ENCODE data around the gene RNPEPL1. TPM values are rescaled to one million over a fixed set of nuclear protein-coding genes. Genes with fewer than 3 reads are reported as not detected.

The RNPEPL1 gene
- total and polyA plus RNA-seq, 3 donors from 2014 or later: 28.9 to 48.5 (median 39.1) TPM

DNA sequence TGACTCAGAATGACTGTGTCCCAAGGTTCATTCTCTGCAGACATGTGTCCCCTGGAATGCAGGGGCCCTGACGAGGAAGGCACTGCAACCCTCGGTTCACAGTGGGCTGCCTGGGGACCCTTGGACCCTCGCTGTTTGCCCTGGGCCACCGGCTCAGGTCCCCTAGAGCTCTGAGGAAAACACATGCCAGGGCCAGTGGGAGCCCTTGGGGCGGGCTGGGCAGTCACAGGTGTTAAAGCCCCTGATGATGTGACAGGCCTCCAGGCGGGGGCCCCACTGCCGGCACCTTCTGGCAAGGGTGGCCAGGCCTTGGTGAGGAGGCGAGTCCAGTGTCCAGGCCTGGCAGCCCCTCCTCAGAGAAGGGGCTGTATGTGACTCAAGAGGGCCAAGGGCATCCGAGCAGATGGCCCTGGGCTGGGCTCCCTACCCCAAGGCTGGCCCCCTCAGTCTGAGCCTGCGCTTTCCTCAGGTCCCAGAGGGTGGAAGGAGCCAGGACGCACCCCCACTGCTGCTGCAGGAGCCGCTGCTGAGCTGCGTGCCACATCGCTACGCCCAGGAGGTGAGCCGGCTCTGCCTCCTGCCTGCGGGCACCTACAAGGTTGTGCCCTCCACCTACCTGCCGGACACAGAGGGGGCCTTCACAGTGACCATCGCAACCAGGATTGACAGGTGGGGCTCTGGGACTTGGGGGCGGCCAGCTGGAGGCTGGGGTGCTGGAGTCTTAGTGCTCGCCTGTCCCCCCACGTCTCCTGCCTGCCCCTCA is 29.3 kb downstream of the RNPEPL1 start:
- whole genome bisulfite sequencing, 2 donors: 94 to 96% methylated on average over 9 to 20 of the region's 22 CpGs
- TF ChIP-seq, protein P1, sequence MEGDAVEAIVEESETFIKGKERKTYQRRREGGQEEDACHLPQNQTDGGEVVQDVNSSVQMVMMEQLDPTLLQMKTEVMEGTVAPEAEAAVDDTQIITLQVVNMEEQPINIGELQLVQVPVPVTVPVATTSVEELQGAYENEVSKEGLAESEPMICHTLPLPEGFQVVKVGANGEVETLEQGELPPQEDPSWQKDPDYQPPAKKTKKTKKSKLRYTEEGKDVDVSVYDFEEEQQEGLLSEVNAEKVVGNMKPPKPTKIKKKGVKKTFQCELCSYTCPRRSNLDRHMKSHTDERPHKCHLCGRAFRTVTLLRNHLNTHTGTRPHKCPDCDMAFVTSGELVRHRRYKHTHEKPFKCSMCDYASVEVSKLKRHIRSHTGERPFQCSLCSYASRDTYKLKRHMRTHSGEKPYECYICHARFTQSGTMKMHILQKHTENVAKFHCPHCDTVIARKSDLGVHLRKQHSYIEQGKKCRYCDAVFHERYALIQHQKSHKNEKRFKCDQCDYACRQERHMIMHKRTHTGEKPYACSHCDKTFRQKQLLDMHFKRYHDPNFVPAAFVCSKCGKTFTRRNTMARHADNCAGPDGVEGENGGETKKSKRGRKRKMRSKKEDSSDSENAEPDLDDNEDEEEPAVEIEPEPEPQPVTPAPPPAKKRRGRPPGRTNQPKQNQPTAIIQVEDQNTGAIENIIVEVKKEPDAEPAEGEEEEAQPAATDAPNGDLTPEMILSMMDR (IDR thresholded peaks at IDR 0.05): no peak
- TF ChIP-seq POLR2A (IDR thresholded peaks at IDR 0.05): no peak
- H3K4me1 ChIP-seq: peaks cover 22% of the 10 kb centered on the region
- H3K27me3 ChIP-seq: no peaks in the 10 kb centered on the region
- no peak overlapping the region for H3K4me3 ChIP-seq
- DNase-seq: no peak
- intact Hi-C loops (cut with DNase I; ENCODE audit: low total_unique reads): no loop called here
- no peaks in the 10 kb centered on the region for H3K36me3 ChIP-seq (ENCODE audit: low read depth, missing control alignments)
- H3K27ac ChIP-seq: no peak overlapping the region
- H3K9me3 ChIP-seq: no peaks in the 10 kb centered on the region

DNA sequence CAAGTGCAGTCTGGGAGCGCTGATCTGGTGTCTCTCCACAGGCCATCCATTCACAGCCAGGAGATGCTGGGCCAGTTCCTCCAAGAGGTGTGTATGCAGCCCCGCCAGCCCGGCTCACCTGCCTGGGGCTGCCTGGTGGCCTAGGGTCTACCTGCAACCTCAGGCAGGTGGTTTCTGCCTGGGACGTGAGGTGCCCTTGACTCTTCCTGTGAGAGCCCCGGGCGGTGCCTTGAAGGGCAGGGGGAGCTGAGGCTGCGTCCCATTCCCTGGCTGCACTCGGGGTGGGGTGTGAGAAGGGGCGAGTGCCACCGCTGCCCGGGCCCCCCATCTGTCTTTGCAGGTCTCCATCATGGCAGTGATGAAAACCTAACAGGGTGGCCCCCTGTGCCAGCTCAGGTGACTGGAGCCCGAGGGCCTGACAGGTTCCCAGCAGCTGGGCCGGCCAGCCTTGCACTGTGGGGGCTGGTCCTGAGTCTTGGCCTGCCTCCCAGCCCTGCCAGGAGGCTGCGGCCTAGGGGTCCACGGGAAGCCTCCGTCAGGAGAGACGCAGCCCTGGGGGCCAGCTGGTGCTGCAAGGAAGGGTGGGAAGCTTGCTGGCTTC is 30.1 kb downstream of the RNPEPL1 start:
- DNase-seq: no peak
- intact Hi-C loops (cut with DNase I; ENCODE audit: low total_unique reads): no loop called here
- peaks cover 22% of the 10 kb centered on the region for H3K4me1 ChIP-seq
- H3K27me3 ChIP-seq: no peaks in the 10 kb centered on the region
- no peaks in the 10 kb centered on the region for H3K36me3 ChIP-seq (ENCODE audit: low read depth, missing control alignments)
- no peak overlapping the region for H3K27ac ChIP-seq
- 92 to 93% methylated on average over 7 to 13 of the region's 17 CpGs for WGBS, 2 donors
- no peak overlapping the region for H3K4me3 ChIP-seq
- no peak for TF ChIP-seq POLR2A (IDR thresholded peaks at IDR 0.05)
- TF ChIP-seq, protein P1 (IDR thresholded peaks at IDR 0.05): no peak
- no peaks in the 10 kb centered on the region for H3K9me3 ChIP-seq

DNA sequence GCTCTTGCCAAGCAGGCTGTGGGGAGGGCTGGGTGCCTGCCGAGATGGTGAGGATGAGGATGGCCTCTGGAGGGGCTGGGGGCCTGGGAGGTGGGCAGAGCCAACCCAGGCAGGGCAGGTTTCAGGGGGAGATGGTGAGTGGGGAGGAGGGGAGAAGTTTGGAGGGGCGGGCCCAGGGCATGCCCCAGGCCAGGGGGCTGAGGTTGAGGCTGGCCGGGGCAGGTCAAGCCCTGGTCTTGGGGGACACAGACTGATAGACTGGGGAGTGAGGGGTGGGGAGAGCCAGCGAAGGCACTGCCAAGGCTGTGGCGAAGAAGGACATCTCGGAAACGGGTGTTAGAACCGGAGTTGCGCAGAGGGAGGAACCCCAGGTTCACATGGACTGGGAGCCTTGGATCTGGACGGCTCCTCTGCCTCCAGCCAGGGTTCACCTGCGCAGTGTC is 30.9 kb downstream of the RNPEPL1 start:
- intact Hi-C loops (cut with DNase I; ENCODE audit: low total_unique reads): no loop called here
- WGBS, 2 donors: 93 to 96% methylated on average over 9 to 11 of the region's 11 CpGs

DNA sequence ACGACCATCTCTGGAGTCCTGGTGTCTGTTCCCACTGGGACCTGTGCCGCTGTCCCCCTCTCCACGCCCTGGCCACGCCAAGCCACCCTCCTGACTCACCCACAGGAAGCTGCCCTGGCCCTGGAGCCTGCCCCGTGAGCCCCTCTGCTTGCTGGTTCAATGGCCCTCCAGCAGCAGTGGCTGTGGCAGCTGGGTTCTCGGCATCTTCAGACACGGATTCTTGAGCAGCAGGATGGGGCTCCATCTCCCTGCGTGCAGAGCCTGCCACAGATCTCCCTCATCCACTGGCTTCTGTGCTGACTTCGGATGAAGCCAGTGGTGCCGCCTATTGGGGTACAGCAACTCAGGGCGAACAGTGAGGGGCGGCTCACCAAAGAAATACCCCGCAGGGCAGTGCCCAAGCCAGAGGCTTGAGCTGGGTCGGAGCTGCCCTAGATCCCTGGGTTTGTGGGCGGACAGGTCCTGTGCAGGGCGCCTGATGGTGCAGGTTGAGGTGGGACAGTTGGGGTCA is 32.2 kb downstream of the RNPEPL1 start:
- H3K36me3 ChIP-seq (ENCODE audit: low read depth, missing control alignments): no peaks in the 10 kb centered on the region

More for the DNA sequence above, 30.9 kb downstream of the RNPEPL1 start:
- no peak for DNase-seq
- H3K27ac ChIP-seq: no peak overlapping the region
- TF ChIP-seq, protein P1 (IDR thresholded peaks at IDR 0.05): no peak
- TF ChIP-seq POLR2A (IDR thresholded peaks at IDR 0.05): no peak
- H3K9me3 ChIP-seq: no peaks in the 10 kb centered on the region
- H3K36me3 ChIP-seq (ENCODE audit: low read depth, missing control alignments): no peaks in the 10 kb centered on the region
- peaks cover 27% of the 10 kb centered on the region for H3K4me1 ChIP-seq
- no peaks in the 10 kb centered on the region for H3K27me3 ChIP-seq
- no peak overlapping the region for H3K4me3 ChIP-seq

More for the DNA sequence above, 32.2 kb downstream of the RNPEPL1 start:
- 97 to 98% methylated on average over 13 to 16 of the region's 16 CpGs for WGBS, 2 donors
- Histone ChIP-seq H3K9me3 (no peaks in the 10 kb centered on the region), H3K4me1 (peaks cover 20% of the 10 kb centered on the region), H3K4me3 (no peak overlapping the region), H3K27ac (no peak overlapping the region), H3K27me3 (no peaks in the 10 kb centered on the region)
- intact Hi-C loops (cut with DNase I; ENCODE audit: low total_unique reads): no loop called here
- TF ChIP-seq POLR2A (IDR thresholded peaks at IDR 0.05): no peak
- TF ChIP-seq, protein P1 (IDR thresholded peaks at IDR 0.05): no peak
- DNase-seq: no peak

All from testis (tissue), 3 donors.